Esophagus squamous epithelium (tissue), 4 donors: ENCODE measurements around the gene METAP1.

ENCODE experiments used
- POLR2A ChIP-seq, 4 donors: fragments of 450-650 bp; IDR thresholded peaks; one replicate each; pipeline ENCODE4 v1.6.1; 2017; ENCODE audit warnings: antibody characterized with exemption in 4 of 4, mild to moderate bottlenecking in 4 of 4, moderate library complexity in 3 of 4
- TF ChIP-seq, protein P1 (sequence below), 6 experiments: fragments of 450-650 bp in 4 of 6; fragments of 200-600 bp in 2 of 6; sonication (generic) in 2 of 6; IDR thresholded peaks; one replicate each; pipeline ENCODE4 v1.5.1; 2016 to 2019; ENCODE audit warnings: antibody characterized with exemption in 6 of 6, mild to moderate bottlenecking in 4 of 6, moderate library complexity in 4 of 6

DNA sequence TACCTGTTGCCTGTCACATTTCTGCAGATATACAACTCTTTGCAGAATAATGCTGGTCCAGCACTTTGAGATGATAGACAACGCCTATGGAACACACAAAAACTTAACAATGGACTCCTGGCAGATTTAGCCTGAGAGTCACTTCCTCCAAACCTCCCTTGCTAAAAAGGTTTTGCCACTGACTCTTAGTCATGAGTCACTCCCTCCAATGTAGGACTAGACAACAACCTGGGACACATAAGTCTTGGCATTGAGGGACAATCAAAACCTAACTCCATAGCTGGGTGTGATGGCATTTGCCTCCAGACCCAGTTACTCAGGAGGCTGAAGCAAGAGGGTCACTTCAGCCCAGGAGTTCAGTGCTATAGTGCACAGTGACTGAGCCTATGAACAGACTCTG is 44.6 kb upstream of the METAP1 start:
- TF ChIP-seq, protein P1, sequence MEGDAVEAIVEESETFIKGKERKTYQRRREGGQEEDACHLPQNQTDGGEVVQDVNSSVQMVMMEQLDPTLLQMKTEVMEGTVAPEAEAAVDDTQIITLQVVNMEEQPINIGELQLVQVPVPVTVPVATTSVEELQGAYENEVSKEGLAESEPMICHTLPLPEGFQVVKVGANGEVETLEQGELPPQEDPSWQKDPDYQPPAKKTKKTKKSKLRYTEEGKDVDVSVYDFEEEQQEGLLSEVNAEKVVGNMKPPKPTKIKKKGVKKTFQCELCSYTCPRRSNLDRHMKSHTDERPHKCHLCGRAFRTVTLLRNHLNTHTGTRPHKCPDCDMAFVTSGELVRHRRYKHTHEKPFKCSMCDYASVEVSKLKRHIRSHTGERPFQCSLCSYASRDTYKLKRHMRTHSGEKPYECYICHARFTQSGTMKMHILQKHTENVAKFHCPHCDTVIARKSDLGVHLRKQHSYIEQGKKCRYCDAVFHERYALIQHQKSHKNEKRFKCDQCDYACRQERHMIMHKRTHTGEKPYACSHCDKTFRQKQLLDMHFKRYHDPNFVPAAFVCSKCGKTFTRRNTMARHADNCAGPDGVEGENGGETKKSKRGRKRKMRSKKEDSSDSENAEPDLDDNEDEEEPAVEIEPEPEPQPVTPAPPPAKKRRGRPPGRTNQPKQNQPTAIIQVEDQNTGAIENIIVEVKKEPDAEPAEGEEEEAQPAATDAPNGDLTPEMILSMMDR (IDR thresholded peaks at IDR 0.05), result no peak
- TF ChIP-seq POLR2A (IDR thresholded peaks at IDR 0.05), result no peak
